PFSK-1 (cell line): ENCODE measurements around the gene TOLLIP.

ENCODE experiments used
- FOXP2 ChIP-seq: optimal IDR thresholded peaks from 2 replicates; pipeline ENCODE3; 2011; ENCODE audit warnings: borderline replicate concordance, control low read depth, inconsistent platforms; ENCODE audit not compliant: insufficient read depth; ENCODE audit errors: extremely low read length, extremely low read depth
- POLR2AphosphoS5 ChIP-seq: IDR thresholded peaks from 2 replicates; pipeline ENCODE4 v1.6.1; 2012; ENCODE audit warnings: low read depth, mild to moderate bottlenecking, control low read depth, low read length, moderate library complexity
- REST ChIP-seq, 2 experiments: IDR thresholded peaks; 2 replicates each; pipeline versions ENCODE4 v1.6.1 to v1.8.0; 2011 to 2012; ENCODE audit warnings: low read depth in 2 of 2, low read length in 2 of 2, control low read depth in 1 of 2, inconsistent platforms in 1 of 2, mild to moderate bottlenecking in 1 of 2, moderate library complexity in 1 of 2; ENCODE audit not compliant: insufficient read depth in 1 of 2
- SIN3A ChIP-seq: IDR thresholded peaks from 2 replicates; pipeline ENCODE4 v1.6.1; 2012; ENCODE audit warnings: mild to moderate bottlenecking, low read length, moderate library complexity, borderline replicate concordance; ENCODE audit not compliant: insufficient read depth
- TAF1 ChIP-seq: IDR thresholded peaks from 2 replicates; pipeline ENCODE4 v1.6.1; 2012; ENCODE audit warnings: low read length, control low read depth, borderline replicate concordance; ENCODE audit not compliant: insufficient read depth

GRCh38 chr11:1231396-1232020 is 77.9 kb downstream of the TOLLIP start:
- no peak for TF ChIP-seq POLR2AphosphoS5
- TF ChIP-seq SIN3A = no peak
- no peak for TF ChIP-seq TAF1
- TF ChIP-seq REST (IDR thresholded peaks at IDR 0.05; ENCODE audit: insufficient read depth in 1 of 2, low read depth in 2 of 2, low read length in 2 of 2) = no peak
- TF ChIP-seq FOXP2 = no peak
